GM04503 (cell line): Measurements from ENCODE around the gene BANP.
"Not testable (repeated sequence)": the region's sequence is repeated elsewhere in the genome, so short reads cannot be mapped to it uniquely, and the experiment has no call there.

Experiments used
- DNase-seq: peaks from one replicate; pipeline ENCODE4 v3.0.0-alpha.2; 2012; ENCODE audit warnings: low read depth

Gene BANP

DNA sequence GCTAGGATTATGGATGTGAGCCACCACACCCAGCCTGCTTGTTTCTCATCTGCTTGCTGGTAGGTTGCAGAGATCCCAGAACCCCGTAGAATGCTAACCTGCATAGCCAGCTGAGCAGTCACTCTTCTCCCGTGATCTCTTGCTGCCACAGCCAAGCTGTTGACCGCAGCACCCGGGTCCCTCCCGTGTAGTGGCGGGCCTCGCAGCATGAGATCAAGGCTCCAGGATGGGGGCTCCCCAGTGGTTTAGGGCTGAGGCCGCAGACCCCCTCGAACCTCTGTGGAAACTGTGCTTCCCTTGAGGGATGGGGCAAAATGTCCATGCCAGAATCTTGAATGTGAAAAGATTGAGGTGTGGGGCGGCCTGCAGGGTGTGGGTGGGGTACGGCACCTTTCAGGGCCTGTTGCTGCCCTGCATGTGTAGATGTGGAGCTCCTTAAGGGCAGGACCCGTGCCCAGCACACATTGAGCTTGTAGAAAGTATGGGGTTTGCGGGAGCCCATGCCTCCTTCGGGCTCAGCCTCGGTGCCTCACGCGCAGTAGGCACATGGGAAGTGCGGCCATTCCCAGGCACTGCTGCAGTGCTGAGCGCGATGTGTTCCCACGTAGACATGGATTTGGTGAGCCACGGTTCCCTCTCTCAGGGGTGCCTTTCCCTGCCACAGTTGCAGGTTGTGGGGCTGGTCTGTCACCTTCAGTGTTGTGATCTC, 99.9 kb downstream of the BANP start:
- no peak for DNase-seq

GRCh38 chr16:88052661-88053060, 101.4 kb downstream of the BANP start:
- DNase-seq, result no peak

GRCh38 chr16:88053479-88053878, 102.2 kb downstream of the BANP start:
- DNase-seq, result not testable (repeated sequence)

GRCh38 chr16:88055356-88055755, 104.1 kb downstream of the BANP start:
- no peak for DNase-seq

DNA sequence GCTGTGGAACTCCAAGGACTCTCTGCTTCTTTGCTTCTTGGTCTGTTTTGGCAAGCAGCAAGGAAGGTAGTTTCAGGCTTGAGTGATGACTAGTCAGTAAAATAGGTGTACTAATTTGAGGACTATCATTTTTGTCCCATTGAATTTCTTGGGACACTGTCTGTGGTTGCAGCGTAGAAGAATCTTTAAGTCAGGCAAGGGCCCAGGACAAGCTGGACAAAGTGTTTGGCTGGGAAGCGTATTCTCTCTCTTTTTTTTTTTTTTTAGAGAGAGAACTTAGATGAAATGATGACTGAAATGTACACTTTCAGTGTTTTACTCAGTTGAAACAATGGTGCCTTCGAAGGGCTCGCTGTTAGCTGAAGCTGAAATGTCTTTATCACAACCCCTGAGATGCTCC, 105.0 kb downstream of the BANP start:
- no peak for DNase-seq

DNA sequence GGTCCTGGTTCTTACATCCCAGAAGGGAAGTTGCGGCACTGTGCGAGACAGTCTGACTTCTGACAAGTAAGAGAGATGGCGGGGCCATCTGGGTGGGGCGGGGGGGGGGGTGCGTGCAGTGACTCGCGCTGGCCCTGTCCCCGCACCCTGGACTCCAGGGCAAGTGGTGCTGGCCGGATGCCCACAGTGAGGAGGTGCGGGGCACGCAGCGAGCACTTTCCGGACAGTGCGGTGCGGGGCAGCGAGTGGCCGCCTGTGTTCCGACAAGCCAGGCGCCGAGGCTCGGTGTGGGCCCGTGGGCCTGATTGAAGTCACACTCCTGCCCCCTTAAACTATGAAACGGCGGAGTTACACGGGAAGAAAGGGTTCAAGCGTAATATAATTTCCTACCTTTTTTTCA, 106.4 kb downstream of the BANP start:
- no peak for DNase-seq

DNA sequence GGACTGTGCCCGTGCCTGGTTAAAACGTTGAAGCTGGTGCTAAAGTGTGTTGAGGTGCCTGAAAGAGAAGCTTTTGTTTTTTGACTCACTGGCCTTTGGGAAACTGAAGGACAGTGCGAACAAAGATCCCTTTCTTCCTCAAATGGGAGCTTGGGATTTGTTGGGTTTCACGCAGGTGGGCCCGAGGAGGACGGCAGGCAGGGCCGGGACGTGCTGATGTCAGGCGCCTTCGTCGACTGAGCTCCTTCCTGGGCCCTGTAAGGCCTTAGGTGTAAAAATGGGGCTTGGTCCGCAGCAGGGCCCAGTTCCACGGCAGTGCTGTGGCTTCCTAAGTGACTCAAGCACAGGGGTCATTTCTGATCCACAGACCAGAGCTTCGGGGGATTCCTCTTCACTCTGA, 106.9 kb downstream of the BANP start:
- no peak for DNase-seq

DNA sequence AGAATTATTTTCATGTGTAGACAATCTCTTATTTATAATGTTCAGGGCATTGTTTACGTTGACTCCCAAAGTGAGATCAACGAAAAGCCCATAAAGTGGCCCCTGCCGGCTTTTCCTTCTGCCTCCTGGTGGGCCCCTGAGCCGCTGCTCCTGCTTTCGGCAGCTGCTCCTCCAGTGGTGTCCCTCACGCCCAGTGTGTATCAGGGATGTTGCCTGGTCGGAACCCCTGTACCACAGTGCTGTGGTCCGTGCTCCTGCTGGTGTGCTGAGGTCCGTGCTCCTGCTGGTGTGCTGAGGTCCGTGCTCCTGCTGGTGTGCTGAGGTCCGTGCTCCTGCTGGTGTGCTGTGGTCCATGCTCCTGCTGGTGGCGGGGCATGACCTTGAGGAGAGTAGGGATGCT, 107.6 kb downstream of the BANP start:
- DNase-seq, result no peak

GRCh38 chr16:88059701-88060386, 108.6 kb downstream of the BANP start:
- no peak for DNase-seq

GRCh38 chr16:88060524-88061219, 109.4 kb downstream of the BANP start:
- no peak for DNase-seq

- no peak for DNase-seq
Measured at GRCh38 chr16:88061346-88062110, 110.3 kb downstream of the BANP start.

- DNase-seq, result peak; percentile 71
Measured at GRCh38 chr16:88062341-88063210, 111.3 kb downstream of the BANP start.

DNA sequence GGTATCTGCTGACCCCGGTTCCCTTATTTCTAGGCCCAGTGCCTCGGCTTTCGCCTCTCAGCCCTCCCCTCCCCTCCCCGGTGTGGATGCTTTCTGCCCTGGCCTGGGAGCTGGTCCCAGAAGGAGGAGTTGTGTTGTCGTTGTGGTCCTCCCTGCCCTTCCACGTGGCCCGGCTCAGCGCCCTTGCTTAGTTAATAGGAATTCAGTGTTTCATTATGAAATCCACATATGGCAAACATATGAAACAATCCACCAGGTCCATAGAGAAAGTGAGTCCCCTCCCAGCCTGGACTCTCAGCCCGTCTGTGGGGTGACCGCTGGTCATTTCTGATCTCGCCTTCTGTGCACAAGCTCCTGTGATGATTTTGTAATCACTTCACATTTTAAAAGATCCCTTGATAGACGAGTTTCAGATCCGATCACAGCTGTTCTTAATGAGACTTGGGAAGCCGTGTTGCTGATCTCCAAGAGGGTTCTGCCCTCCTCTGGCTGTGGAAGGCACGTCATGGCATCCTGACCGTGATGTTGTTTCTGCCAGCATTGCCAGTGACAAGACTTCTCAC, 112.1 kb downstream of the BANP start:
- DNase-seq, result peak; percentile 90

GRCh38 chr16:88064011-88064888, 113.0 kb downstream of the BANP start:
- no peak for DNase-seq

DNA sequence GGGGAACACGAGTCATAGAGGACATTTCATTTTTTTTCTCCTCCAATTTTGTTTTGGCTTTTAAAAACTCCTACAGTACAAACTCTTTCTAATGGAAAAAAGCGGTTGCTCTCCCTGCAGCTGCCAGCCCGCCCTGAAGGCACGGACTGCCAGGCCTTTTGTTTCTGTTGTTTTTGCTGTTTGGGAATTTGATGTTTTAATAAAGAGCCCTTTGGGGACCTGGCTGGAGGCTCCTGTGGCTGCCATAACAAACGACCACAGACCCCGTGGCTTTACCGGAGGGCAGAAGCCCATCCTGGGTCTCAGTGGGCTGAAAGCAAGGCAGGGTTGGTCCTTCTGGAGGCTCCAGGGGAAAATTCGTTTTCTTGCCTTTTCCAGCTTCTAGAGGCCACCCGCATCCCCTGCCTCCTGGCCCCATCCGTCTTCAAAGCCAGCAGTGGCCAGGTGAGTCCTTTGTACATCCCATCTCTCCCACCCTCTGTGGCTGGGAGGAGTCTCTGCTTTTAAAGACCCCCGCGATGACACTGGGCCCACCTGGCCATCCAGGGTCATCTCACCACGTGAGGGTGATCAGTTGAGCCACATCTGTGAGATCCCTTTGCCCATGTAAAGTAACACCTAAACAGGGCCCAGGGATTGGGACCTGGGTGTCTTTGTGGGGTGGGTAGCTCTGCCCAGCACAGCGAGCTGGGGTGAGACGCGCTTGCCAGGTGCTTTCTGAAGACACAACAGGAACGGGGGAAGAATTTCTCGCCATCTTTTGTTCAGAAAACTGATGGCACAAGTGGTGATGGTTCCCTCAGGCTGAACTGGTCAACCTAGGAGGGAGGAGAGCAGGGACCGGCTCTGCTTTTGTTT, 113.9 kb downstream of the BANP start:
- DNase-seq, result no peak

DNA sequence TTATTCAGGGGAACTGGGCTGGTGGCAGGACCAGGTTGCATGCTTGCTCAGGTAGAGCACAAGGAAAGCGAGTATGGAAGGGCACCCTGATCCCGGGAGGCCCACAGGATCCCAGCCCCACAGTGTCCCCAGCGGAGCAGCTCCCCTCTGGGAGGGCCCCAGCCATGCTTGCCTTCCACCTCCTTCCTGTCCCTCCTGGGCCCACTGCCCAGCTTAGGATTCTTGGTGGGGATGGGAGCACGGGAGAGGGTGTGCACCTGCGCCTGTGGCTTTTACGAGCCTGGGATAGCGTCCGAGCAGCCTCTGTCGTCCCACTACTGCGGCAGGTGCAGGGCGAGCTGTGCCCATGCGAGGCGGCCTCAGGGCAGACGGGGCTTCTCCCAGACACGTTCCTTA, 114.5 kb downstream of the BANP start:
- no peak for DNase-seq

- no peak for DNase-seq
Measured at GRCh38 chr16:88066234-88066633, 115.0 kb downstream of the BANP start.

DNA sequence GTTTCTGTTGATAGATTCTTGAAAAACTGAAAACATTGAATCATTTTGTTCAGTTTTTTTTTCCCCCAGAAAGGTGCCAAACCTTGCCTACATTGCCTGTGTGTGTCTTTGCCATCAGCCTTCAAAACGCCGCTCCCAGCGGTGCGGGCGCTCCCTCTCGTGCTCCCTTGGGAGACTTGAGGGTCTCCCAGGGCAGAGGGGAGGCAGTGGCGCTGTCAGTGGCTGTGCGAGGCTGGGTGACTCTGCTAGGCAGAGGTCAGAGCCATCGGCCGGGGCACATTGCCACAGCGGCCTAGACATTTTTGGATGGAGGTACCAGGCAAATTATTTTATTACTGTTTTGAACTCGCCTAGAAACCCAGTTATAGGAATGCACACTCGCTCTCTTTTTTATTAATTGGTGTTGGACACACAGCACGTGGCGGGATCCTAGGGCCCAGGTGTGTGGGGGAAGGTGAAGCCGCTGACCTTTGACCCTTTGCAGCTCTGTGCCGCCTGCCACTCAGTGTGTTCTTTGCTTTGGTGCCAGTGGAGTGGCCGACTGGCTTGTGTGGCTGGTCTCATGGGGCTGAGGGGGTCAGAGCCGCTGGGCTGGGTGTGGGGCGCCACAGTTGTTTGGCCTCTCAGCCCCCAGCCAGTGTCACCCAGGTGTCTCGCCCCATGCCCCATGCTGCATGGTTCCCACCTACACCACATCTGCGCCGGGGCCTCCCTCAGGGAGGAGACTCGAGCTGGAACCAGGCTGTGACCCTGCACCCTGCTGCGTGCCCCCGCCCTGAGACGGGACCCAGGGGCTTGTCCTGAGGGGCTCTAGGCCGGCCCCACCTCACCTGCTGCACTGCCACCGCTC, 115.7 kb downstream of the BANP start:
- no peak for DNase-seq
